ENCODE results near the gene PTCRA. TPM values are rescaled to one million over a fixed set of nuclear protein-coding genes. Genes with fewer than 3 reads are reported as not detected.
"Not testable (repeated sequence)": the region's sequence is repeated elsewhere in the genome, so short reads cannot be mapped to it uniquely, and the experiment has no call there.

Gene PTCRA
- total RNA-seq, 1 donor from 2014 or later: not detected

- intact Hi-C loops (cut with DNase I): no loop called here
- no peak for DNase-seq (ENCODE audit: low spot score)
These were observed 21.9 kb downstream of the PTCRA start for GRCh38 chr6:42937548-42938427.

- intact Hi-C loops (cut with DNase I): no loop called here
- DNase-seq (ENCODE audit: low spot score): no peak
These were observed 22.6 kb downstream of the PTCRA start for GRCh38 chr6:42938428-42938796.

- no peak for DNase-seq (ENCODE audit: low spot score)
- intact Hi-C loops (cut with DNase I): no loop called here
These were observed 23.3 kb downstream of the PTCRA start for GRCh38 chr6:42938987-42939809.

GRCh38 chr6:42939810-42940167 is 23.9 kb downstream of the PTCRA start:
- DNase-seq (ENCODE audit: low spot score): no peak
- intact Hi-C loops (cut with DNase I): no loop called here

- intact Hi-C loops (cut with DNase I): no loop called here
- DNase-seq (ENCODE audit: low spot score): no peak
These were observed 24.7 kb downstream of the PTCRA start for GRCh38 chr6:42940493-42941045.

GRCh38 chr6:42941356-42941755 is 25.5 kb downstream of the PTCRA start:
- DNase-seq (ENCODE audit: low spot score); intact Hi-C loops (cut with DNase I): not testable (repeated sequence)

- no peak for DNase-seq (ENCODE audit: low spot score)
- intact Hi-C loops (cut with DNase I): no loop called here
These were observed 26.6 kb downstream of the PTCRA start for GRCh38 chr6:42942444-42942843.

- intact Hi-C loops (cut with DNase I): no loop called here
- DNase-seq (ENCODE audit: low spot score): no peak
These were observed 32.1 kb downstream of the PTCRA start for GRCh38 chr6:42947950-42948349.

- intact Hi-C loops (cut with DNase I): no loop called here
- DNase-seq (ENCODE audit: low spot score): no peak
These were observed 36.5 kb downstream of the PTCRA start for GRCh38 chr6:42952389-42952788.

- DNase-seq (ENCODE audit: low spot score); intact Hi-C loops (cut with DNase I): not testable (repeated sequence)
These were observed 38.6 kb downstream of the PTCRA start for GRCh38 chr6:42954405-42954804.

GRCh38 chr6:42958125-42958524 is 42.3 kb downstream of the PTCRA start:
- DNase-seq (ENCODE audit: low spot score): no peak
- intact Hi-C loops (cut with DNase I): no loop called here

- intact Hi-C loops (cut with DNase I): no loop called here
- DNase-seq (ENCODE audit: low spot score): no peak
These were observed 44.0 kb downstream of the PTCRA start for GRCh38 chr6:42959917-42960242.

GRCh38 chr6:42960243-42961019 is 44.6 kb downstream of the PTCRA start, which contains the start of gene GNMT:
GNMT (plus strand) TSS chr6:42960754; CDS start chr6:42960768, 14 bp downstream.
- peak; percentile 84 for DNase-seq (ENCODE audit: low spot score)
- intact Hi-C loops (cut with DNase I): no loop called here

- intact Hi-C loops (cut with DNase I): no loop called here
- DNase-seq (ENCODE audit: low spot score): no peak
These were observed 45.2 kb downstream of the PTCRA start for GRCh38 chr6:42961020-42961470.

GRCh38 chr6:42962096-42962495 is 46.2 kb downstream of the PTCRA start:
- DNase-seq (ENCODE audit: low spot score): no peak
- intact Hi-C loops (cut with DNase I): no loop called here

GRCh38 chr6:42962502-42963178 is 46.8 kb downstream of the PTCRA start:
- intact Hi-C loops (cut with DNase I): no loop called here

GRCh38 chr6:42963179-42963854 is 47.5 kb downstream of the PTCRA start:
- intact Hi-C loops (cut with DNase I): no loop called here
- no peak for DNase-seq (ENCODE audit: low spot score)

More at GRCh38 chr6:42962502-42963178, 46.8 kb downstream of the PTCRA start:
- no peak for DNase-seq (ENCODE audit: low spot score)

GRCh38 chr6:42963855-42964605 is 48.2 kb downstream of the PTCRA start:
- DNase-seq (ENCODE audit: low spot score): no peak
- intact Hi-C loops (cut with DNase I): no loop called here

Data from cardiac septum (tissue), 1 donor.